NCI-H345 (cell line): ENCODE measurements around the gene UNC93B1.
A peak's percentile ranks its signal among the peaks of the same experiment; 100 is the strongest.
"Not testable (repeated sequence)": the region's sequence is repeated elsewhere in the genome, so short reads cannot be mapped to it uniquely, and the experiment has no call there.

Experiments
- DNase-seq: peaks from one replicate; lab custom pipeline; 2025; lab: John Stamatoyannopoulos, UW

Gene UNC93B1

GRCh38 chr11:67991347-67992121 lies 12.4 kb downstream of the UNC93B1 start:
- DNase-seq, result not testable (repeated sequence)

- DNase-seq, result not testable (repeated sequence)
These were observed 13.2 kb downstream of the UNC93B1 start for GRCh38 chr11:67990546-67991346.

- not testable (repeated sequence) for DNase-seq
These were observed 18.6 kb downstream of the UNC93B1 start for GRCh38 chr11:67985302-67985701.

GRCh38 chr11:67983951-67984350 lies 19.9 kb downstream of the UNC93B1 start:
- DNase-seq, result peak; percentile 3

DNA sequence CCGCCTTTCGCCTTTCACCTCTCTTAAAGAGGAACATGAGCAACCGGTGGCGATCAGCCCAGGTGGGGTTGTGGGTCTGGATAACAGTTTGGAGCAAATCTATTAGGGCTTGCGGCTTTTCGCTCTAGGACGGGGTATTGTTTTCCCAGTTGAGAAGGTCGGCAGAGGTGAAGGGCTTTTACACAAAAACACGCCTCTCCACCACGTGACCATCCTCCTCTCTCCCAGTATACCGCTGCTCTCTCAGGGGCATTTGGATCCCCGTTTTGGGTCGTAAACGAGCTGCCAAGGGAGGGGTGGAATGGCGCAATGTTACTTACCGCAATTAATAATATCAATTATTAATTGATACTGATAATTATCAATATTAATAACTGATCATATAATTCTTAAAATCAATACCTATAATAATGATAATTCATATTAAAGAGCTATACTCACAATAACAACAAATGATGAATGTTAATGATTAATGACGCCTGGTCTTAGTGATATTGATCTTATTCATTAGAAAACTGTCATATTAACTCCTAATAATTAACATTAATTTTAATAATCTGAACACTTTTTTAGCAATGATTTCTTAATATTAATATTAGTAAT lies 21.5 kb downstream of the UNC93B1 start:
- not testable (repeated sequence) for DNase-seq

DNA sequence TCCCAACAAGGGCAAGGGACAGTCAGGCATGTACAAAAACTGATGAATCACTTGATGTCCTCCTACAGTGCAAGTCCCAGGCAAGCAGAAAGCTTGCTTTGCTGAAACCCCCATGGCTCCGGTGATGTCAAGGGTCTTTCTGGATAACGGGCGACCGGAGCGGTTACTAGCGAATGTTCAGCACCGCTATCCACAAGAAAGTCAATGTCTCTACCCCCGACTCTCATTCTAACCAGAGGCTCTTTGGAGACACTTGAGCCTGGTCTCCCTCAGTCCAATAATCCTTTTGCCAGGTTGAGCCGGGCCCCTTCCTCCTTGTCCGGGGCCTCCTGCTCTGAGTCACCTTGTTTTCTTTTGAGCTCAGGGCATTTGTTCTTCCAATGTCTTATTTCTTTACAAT lies 22.7 kb downstream of the UNC93B1 start:
- DNase-seq, result not testable (repeated sequence)

DNA sequence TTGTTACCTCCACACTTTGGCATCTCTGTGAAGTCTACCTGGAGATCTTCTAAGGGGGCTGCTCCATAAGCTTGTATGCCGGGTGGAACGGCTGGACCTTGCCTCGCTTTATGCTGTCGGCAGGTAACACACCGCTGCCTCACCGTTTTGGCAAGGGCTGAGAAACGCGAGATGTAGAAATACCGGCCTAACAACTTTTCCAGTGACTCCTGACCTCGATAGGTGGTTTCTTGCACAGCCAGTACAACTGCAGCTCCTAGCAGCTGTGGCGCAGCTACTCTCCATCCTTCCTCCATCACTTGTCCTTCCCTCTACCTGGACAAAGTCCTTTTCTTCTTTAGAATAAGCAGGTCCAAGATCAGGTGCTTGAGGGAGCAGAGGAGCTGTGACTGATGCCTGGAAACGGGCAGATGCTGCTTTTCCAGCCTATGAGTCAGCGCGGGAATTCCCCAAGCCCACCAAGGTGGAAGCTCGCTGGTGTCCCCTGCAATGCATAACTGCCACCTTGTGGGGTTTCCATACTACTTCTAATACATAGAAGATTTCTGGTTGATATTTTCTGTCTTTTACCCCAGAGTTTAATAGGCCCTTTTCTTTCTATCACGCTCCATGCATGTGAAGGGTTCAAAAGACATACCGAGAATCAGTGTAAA lies 25.0 kb downstream of the UNC93B1 start:
- not testable (repeated sequence) for DNase-seq

DNA sequence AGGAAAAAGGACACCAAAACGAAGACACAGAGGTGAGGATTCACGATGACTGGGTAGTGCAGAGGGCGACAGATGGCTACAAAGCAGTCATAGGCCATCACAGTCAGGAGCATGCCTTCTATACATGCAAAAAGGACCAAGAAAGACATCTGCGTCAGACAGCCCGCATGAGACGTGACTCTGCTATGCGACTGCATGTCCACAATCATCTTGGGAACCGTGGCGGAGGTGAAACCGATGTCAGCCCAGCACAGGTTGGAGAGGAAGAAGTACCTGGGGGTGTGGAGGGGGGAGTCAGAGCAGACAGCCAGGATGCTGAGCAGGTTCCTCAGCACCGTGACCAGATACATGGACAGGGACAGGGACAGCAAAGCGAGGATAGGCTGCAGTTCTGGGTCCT lies 29.2 kb downstream of the UNC93B1 start:
- not testable (repeated sequence) for DNase-seq

DNA sequence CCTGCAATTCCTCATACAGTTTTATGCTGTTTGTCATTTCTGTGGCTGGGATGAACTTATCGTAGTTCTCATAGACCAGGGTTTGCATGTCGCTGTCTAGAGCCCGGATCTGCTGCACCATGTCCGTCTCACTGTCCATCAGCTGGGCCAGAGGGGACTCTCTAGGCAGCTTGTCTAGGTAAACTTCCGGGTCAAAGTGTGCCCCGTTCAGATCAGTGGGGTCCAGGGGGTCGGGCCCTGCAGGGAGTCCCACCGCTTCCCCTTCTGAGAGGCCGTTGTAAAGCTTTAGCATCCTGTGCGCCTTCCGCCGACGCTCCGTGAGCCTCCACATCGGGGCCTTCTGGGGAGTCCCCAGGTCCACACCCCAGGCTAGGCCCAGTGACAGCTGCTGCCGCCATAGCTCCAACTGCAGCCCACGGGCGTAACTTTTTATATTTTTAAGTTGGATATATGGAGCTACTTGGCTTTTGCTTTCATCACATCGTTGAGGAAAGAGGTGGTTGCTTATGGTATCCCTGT lies 38.0 kb downstream of the UNC93B1 start:
- DNase-seq, result not testable (repeated sequence)

- not testable (repeated sequence) for DNase-seq
These were observed 39.2 kb downstream of the UNC93B1 start for GRCh38 chr11:67964746-67965145.

- not testable (repeated sequence) for DNase-seq
These were observed 40.0 kb downstream of the UNC93B1 start for GRCh38 chr11:67963879-67964278.

- not testable (repeated sequence) for DNase-seq
These were observed 40.7 kb downstream of the UNC93B1 start for GRCh38 chr11:67963217-67963616.

DNA sequence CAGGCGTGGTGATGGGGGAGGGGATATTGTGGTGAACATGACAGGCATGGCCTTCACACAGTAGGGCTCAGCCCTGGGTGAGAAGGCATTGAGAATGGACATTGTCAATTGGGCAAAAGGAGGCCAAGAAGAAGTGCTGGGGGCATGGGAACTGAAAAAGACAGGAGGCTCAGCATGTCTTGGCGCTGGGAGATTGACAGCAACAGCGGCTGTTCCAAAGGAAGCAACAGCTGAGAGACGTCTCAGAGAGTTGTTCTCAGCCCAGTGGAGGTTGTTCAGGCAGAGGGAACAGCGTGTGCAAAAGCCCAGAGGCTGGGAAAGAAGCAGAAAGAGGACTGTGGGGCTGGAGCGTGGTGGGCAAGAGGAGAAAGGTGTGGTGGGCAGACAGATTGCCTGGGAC lies 47.7 kb downstream of the UNC93B1 start:
- not testable (repeated sequence) for DNase-seq

- DNase-seq, result peak; percentile 65
These were observed 48.4 kb downstream of the UNC93B1 start for GRCh38 chr11:67955461-67956007.

DNA sequence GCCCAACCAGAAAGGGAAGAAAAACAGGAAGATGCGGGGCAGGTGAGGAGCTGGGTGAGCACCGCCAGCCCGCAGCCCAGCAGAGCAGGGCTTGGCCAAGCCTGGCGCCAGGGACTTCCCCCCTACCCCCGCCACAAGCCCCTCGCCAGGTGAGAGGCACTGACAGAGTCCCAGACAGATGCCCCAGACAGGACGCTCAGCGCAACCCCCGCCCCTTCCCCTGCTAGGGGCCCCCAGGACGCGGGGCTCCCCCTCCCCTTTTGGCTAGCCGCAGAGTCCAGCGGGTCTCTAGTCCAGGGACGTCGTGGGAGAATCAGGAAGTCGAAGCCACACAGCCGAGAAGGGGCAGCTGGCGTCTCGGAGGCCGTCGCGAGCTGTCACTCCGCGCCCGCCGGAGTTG lies 48.9 kb downstream of the UNC93B1 start:
- not testable (repeated sequence) for DNase-seq

GRCh38 chr11:67954251-67954650 lies 49.6 kb downstream of the UNC93B1 start:
- DNase-seq, result not testable (repeated sequence)

DNA sequence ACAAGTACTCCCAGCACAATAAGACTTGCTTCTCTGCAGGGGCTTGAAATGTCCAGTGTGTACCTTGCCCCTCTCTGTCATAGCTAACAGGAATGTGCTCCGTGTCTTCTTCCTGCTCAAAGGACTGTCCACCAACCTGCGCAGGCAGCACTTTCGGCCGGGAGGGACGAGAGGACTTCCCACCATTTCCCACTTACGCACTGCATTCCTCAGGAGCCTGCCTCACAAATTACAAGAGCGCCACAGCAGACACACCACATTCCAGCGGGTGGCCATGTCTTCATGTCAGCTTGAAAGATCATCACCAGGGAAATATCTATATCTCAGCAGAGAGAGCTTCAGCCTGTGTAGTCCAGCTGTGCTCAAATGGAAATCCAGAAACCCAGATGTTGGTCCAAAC lies 53.2 kb downstream of the UNC93B1 start:
- not testable (repeated sequence) for DNase-seq

- not testable (repeated sequence) for DNase-seq
These were observed 56.1 kb downstream of the UNC93B1 start for GRCh38 chr11:67947785-67948184.

DNA sequence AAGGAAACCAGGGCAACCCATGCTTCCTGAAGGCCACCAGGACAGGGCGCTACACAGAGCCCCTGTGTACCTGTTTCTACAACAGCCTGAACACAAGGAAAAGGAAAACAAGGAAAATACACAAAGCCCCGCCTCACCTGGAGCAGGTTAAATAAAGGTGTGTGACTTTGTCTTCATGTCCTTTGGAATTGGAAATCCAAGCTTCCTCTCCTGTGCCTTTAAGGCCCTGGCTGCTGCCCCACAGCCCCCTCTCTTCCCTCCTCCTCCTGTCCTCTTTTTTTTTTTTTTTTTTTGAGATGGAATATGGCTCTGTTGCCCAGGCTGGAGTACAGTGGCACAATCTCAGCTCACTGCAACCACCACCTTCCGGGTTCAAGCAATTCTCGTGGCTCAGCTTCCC lies 57.5 kb downstream of the UNC93B1 start:
- not testable (repeated sequence) for DNase-seq

DNA sequence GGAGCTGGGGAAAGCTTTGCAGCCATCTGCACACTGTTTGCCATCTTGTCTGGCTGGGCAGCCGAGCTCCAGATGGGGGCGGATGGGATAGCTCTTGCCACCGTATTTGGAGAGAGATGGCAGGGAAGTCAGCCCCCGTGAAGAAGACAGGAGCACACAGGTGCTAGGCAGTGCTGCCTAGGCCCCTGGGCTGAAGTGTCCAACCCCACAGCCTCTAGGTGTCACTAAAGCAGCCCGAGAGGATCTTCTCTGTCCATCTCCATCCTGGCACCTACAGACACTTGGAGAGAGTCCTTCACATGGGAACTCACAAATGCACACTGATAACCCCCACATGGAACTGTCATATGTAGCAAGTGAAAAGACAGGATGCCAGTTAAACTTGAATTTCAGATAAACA lies 60.5 kb downstream of the UNC93B1 start:
- DNase-seq, result not testable (repeated sequence)
